Spleen (tissue), 7 donors: ENCODE measurements around the gene PSMG2.

Experiments used
- POLR2A ChIP-seq, 3 donors: fragments of 450-650 bp; IDR thresholded peaks; one replicate each; pipeline ENCODE4 v1.5.1; 2017; ENCODE audit warnings: antibody characterized with exemption in 3 of 3, mild to moderate bottlenecking in 1 of 3
- POLR2AphosphoS5 ChIP-seq, 3 donors: sonication (generic); formaldehyde crosslinking; IDR thresholded peaks; one replicate each; pipeline ENCODE4 v1.5.1; 2017; ENCODE audit warnings: antibody characterized with exemption in 3 of 3
- TF ChIP-seq, protein P1 (sequence below), 11 experiments: fragments of 200-600 bp in 7 of 11; fragments of 450-650 bp in 4 of 11; sonication (generic) in 4 of 11; IDR thresholded peaks in 8 of 11; conservative IDR thresholded peaks in 3 of 11; 1 replicate in 7 of 11; 2 replicates in 4 of 11; pipeline versions ENCODE4 v1.4.0 to v1.8.0; 2016 to 2021; ENCODE audit warnings: antibody characterized with exemption in 11 of 11, inconsistent platforms in 4 of 11, mild to moderate bottlenecking in 1 of 11
- donor health status: DM: no; HTN: no; CAD: no; lungs with moderate emphysema.
- donor health status: DM: no; HTN: no; CAD: no.
- donor health status: DM: no; HTN: no; CAD: no.

DNA sequence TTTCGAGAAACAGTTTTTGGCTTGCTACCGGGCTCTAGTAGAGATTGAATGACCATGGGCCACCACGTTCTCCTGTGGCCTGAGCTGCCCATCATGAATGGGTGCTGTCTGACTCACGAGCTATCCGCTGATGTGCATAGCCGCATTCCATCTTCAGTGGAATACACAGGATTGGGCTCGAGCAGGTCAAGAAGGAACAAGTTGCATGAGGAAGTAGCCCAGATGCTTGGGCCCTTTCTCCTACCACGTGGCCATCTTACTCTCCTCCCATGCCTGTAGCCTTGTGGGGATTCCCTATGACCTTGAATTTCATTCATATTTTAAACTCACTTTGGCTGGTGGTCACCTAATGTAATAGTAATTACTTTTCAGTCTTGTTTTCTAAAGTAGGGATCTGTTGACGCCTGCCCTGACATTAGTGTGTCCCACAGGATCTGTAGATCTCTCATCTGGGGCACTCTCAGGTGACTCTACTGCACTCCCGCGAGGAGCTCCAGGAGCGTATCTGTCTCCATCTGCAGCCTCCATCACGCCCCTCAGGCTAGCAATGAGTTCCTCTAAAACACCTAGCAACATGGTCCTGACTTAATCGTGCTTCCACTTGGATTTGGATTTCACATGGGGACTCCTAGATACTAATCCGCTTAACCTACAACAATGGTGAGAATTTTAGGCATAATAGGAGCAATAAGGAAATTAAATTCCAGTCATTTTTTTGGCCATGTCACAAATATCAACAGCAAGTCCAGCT lies 67.8 kb downstream of the PSMG2 start:
- TF ChIP-seq, protein P1, sequence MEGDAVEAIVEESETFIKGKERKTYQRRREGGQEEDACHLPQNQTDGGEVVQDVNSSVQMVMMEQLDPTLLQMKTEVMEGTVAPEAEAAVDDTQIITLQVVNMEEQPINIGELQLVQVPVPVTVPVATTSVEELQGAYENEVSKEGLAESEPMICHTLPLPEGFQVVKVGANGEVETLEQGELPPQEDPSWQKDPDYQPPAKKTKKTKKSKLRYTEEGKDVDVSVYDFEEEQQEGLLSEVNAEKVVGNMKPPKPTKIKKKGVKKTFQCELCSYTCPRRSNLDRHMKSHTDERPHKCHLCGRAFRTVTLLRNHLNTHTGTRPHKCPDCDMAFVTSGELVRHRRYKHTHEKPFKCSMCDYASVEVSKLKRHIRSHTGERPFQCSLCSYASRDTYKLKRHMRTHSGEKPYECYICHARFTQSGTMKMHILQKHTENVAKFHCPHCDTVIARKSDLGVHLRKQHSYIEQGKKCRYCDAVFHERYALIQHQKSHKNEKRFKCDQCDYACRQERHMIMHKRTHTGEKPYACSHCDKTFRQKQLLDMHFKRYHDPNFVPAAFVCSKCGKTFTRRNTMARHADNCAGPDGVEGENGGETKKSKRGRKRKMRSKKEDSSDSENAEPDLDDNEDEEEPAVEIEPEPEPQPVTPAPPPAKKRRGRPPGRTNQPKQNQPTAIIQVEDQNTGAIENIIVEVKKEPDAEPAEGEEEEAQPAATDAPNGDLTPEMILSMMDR (IDR thresholded peaks at IDR 0.05 in 8 of 11, conservative IDR thresholded peaks at IDR 0.05 in 3 of 11) = no peak
- no peak for TF ChIP-seq POLR2AphosphoS5 (IDR thresholded peaks at IDR 0.05)
- no peak for TF ChIP-seq POLR2A (IDR thresholded peaks at IDR 0.05)
